NCI-H2107 (cell line): ENCODE results near the gene MYLK.
A peak's percentile ranks its signal among the peaks of the same experiment; 100 is the strongest.
"Not testable (repeated sequence)": the region's sequence is repeated elsewhere in the genome, so short reads cannot be mapped to it uniquely, and the experiment has no call there.

ENCODE experiments used
- DNase-seq: peaks from one replicate; lab custom pipeline; 2025; lab: John Stamatoyannopoulos, UW

MYLK gene

DNA sequence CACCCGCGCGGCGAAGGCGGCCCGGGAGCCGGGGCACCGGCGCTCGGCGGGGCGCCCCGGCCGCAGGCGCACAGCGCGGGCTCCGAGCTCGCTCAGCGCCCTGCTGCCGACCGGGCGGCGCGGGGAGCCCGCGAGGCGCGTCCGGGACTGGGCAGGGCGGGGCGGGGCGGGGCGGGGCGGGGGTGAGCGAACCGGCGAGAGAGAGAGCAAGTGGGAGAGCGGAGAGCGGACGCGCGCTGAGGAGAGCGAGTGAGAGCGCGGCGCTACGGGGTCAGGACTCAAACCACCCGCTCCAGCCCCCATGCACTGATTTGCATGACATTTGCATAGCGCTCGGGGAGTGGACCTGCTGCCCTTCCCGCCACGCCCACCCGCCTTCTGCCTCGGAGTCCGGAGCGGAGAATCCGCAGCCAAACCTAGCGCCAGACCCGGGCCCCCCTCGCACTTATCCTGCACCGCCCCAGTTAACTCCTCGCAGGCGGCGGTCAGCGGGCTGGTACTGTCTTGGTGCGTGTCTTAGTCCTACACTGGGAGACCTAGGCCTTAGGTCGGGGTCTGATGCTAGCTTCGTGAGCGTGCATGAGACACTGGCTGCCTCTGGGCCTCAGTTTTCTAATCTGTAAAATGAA is at the start of gene MYLK:
TSS of gene MYLK (minus strand) at position 130 of the 629 bp plus-strand sequence. CDS start 90,491 bp downstream, outside the sequence.
- DNase-seq: peak; percentile 19

GRCh38 chr3:123930445-123930844 is 46.3 kb upstream of the MYLK start:
- DNase-seq: no peak

DNA sequence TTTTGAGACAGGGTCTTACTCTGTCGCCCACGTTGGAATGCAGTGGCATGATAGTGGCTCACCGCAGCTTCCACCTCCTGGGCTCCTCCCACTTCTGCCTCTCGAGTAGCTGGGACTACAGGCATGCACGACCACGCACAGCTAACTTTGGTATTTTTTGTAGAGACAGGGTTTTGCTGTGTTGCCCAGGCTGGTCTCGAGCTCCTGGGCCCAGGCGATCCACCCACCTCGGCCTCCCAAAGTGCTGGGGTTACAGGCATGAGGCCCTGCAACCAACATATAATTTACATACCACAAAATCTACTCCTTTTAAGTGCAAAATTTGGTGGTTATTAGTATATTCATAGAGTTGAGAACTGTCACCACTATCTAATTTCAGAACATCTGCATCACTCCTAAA is 45.2 kb upstream of the MYLK start:
- DNase-seq: no peak

- DNase-seq: no peak
These were observed 42.3 kb upstream of the MYLK start for GRCh38 chr3:123926396-123926795.

- no peak for DNase-seq
These were observed 36.7 kb upstream of the MYLK start for GRCh38 chr3:123920868-123921267.

DNA sequence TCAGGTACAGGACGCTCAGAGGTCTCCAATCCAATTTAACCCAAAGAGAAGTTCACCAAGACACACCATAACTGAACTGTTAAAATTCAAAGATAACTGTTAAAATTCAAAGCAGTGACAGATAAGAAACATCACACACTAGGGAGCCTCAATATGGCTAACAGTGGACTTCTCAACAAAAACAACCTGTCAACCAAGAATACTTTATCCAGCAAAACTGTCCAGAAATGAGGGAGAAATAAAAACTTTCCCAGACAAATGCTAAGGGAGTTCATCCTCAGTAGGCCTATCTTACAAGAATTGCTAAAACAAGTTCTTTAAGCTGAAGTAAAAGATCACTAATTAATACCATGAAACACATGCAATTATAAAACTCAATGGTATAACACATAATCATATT is 36.3 kb upstream of the MYLK start:
- no peak for DNase-seq

GRCh38 chr3:123919353-123919752 is 35.2 kb upstream of the MYLK start:
- DNase-seq: no peak

DNA sequence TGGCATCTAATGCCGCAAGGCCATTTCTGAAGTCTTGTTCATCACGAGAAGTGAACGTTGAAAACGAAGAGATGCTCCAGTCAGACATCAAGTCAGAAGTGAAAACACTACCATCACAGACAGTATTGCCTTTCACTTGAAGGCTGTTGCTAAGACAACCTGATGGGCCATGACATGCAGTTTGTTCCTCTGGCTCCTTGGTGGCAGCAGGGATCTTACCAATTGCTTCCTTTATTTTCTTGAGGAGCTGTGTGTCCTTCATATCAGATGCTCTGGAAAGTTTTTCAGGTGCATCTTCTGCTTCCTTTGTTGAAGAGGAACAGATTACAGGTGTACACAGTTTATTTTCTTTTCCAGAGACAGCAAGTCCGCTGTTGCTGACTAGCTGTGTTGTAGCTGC is 30.7 kb upstream of the MYLK start:
- DNase-seq: no peak

DNA sequence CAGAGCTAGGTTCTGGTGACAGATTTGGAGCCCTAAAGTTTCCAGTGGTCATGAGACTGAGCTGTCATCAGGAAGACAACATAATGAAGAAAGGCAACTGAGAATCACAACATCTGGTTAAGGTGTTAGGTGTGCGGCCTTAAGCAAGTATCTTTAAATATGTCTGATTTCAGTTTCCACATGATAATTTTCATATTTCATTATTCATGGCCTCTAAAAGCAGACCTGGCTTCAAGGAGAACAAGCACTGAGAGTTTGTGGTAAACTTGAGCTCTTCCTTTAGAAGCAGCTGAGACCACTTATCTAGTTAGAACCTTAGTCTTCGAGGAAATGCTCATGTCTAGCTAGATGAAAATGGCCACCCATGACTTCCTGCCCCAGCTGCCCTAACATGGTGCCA is 25.7 kb upstream of the MYLK start:
- DNase-seq: no peak

- DNase-seq: no peak
These were observed 23.6 kb upstream of the MYLK start for GRCh38 chr3:123907720-123908119.

DNA sequence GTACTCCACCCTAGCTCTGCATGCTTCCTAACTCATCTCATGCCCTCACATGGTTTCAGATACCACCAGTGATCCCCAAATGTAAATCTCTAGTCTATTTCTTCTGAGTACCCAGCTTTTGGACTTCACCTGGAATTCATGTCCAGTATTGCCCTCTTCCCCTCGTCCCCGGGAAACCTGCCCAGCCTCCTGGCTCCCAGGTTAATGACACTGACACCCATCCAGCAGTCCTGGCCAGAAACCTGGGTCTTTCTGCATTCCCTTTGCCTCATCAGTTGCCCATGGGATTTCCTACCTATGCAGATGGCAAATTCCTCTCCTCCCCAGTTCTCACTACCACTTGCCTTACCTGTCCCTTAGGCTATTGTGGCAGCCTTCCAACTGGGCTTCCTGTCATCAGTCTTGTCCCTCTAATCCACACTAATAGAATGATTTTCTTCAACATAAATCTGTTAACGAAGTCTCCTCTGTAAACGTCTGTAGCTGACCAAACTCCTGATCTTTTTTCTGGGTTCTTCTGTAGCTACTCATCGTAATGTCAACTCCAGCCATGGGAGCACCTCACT is 15.3 kb upstream of the MYLK start:
- no peak for DNase-seq

- no peak for DNase-seq
These were observed 8.9 kb upstream of the MYLK start for GRCh38 chr3:123893012-123893411.

GRCh38 chr3:123892195-123892594 is 8.1 kb upstream of the MYLK start:
- DNase-seq: no peak

DNA sequence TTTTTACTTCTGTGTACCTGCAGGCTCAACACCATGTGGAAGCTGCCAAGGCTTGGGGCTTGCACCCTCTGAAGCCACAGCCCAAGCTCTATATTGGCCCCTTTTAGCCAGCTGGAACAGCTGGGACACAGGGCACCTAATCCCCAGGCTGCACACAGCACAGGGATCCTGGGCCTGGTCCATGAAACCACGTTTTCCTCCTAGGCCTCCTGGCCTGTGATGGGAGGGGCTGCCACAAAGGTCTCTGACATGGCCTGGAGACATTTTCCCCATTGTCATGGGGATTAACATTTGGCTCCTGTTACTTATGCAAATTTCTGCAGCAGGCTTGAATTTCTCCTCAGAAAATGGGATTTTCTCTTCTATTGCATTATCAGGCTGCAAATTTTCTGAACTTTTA is 6.9 kb upstream of the MYLK start:
- not testable (repeated sequence) for DNase-seq

- DNase-seq: not testable (repeated sequence)
These were observed 6.0 kb upstream of the MYLK start for GRCh38 chr3:123890162-123890561.

DNA sequence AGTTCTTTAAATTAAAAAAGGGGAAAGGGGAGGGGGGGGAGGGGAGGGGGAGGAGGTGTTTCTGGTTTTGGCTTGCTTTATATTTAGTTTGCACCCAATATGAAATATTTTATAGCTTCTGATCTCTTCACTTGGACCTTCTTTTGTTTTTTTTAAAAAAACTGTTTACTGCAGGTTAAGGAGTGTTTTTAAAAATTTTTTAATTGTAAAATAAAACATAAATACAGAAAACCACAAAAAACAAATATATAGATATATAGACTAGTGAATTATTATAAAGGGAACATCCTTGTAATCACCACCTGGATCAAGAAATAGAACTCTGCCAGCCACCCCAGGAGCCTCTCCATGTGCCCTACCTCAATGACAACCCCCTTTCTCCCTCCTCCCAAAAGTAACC is 861 bp upstream of the MYLK start:
- no peak for DNase-seq

DNA sequence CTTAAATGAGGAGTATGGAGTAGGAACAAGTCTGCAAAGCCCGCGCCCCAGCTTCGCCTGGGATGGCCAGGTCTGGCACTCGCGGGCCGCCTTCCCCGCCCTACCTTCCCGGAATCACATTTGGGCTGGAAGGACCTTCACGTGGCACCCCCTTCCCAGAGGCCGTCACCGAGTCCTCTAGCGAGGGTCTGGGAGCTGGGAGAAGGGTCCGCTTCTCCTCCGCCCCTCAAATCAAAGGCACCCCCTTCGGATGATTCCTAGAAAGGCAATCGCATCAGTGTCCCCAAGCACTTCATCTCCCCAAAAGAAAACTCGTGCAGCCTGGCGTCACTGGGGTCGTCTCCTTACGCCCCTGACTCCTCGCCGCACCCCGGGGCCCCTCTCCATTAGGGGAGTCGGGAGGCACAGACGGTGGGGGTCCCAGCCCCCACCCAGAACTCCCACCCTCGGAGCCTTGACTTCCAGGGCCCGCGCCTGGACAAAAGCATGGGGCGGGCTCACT is 380 bp downstream of the MYLK start:
- DNase-seq: no peak

- no peak for DNase-seq
These were observed 1.0 kb downstream of the MYLK start for GRCh38 chr3:123883111-123883510.

DNA sequence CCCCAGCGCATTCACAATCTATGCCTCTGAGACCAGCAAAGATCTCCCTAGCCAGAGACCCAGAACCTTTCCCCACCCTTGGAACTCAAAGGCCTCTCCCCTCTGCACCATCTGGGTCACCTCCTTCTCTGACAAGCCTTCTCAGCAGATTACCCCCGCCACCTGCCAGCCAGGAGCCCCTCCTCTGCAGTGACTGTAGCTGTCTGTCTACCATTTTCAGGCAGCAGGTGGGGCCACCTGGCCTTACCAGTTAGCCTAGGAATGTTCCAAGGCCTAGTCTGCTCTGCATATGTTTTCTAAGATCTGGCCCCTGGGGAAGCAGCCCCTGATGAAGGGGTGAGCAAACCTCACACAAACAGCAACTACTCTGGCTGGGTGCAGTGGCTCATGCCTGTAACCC is 2.4 kb downstream of the MYLK start:
- DNase-seq: no peak

- DNase-seq: no peak
These were observed 3.1 kb downstream of the MYLK start for GRCh38 chr3:123880998-123881561.

DNA sequence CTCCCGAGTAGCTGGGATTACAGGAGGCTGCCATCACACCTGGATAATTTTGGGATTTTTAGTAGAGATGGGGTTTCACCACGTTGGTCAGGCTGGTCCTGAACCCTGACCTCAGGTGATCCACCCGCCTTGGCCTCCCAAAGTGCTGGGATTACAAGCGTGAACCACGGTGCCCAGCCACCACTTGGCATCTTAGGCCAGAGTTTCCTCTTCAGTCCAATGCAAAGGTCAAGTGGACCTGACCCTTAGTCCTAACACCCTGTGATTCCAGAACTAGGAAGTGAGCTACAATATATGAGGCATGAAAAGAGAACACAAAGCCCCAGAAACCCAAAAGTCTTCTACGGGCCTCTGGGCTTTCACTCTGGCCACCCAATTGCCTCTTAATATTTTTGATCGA is 5.3 kb downstream of the MYLK start:
- no peak for DNase-seq

GRCh38 chr3:123877965-123878364 is 6.2 kb downstream of the MYLK start:
- DNase-seq: no peak

DNA sequence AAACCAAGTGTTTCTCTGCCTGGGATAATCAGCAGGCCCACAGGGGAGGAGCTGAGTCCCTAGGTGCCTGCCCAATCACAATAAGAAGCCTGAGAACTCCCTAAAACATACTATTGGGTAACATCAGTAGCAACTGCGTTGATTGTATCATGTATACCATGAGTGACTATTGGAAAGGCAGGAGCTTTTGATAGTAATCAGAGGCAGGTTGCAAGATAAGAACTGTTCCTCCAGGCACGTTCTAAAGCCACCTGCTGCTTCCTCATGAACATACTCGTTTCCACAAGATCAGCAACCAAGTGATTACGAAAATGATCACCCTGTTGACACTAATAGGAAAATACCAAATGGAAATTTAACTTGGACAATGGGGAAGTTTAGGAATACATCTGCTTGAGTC is 6.7 kb downstream of the MYLK start:
- DNase-seq: no peak

DNA sequence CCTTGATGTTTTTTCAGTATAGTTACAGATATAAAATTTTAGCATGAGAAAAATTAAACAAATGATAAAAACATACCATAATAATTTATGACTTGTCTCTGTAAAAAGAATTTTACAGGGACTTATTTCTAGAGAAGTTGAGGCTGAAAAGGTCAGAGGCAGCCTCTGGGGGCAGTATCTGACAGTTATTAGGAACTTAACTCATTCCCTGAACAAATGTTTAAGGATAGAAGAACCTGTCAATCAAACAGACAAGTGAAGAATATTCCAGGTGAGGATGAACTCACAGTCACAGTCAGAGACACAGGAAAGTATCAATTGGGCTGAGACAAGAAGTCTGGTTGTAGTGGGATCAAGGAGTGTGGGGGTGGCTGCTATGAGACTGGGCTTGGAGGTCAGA is 7.3 kb downstream of the MYLK start:
- no peak for DNase-seq
